Kidney (tissue), 14 donors: ENCODE results near the gene PLCB1. TPM values are rescaled to one million over a fixed set of nuclear protein-coding genes. Genes with fewer than 3 reads are reported as not detected.

Experiments
- DNase-seq, 5 donors: peaks; one replicate each; pipeline ENCODE4 v3.0.0-alpha.2; 2013 to 2020
- FAIRE-seq: peaks from 2 replicates; lab custom pipeline; 2012; peaks lifted over from hg19 to GRCh38; lab: Jason Lieb, UNC
- H3K27ac ChIP-seq, 2 donors: one replicate each; pipeline ENCODE4 v1.7.0; 2013; ENCODE audit warnings: low read depth in 2 of 2, low read length in 2 of 2, inconsistent platforms in 1 of 2
- H3K27me3 ChIP-seq: one replicate; pipeline ENCODE4 v1.7.1; 2013; ENCODE audit warnings: low read length, inconsistent platforms; ENCODE audit not compliant: control insufficient read depth, insufficient read depth
- H3K36me3 ChIP-seq, 3 donors: one replicate each; pipeline versions ENCODE4 v1.7.0 to v1.7.1; 2013; ENCODE audit warnings: low read length in 3 of 3, control low read depth in 1 of 3, inconsistent platforms in 1 of 3; ENCODE audit not compliant: insufficient read depth in 3 of 3, control insufficient read depth in 2 of 3
- H3K4me1 ChIP-seq, 3 donors: one replicate each; pipeline versions ENCODE4 v1.7.0 to v1.7.1; 2013; ENCODE audit warnings: low read length in 3 of 3, inconsistent platforms in 1 of 3, low read depth in 1 of 3; ENCODE audit not compliant: control insufficient read depth in 2 of 3, insufficient read depth in 2 of 3
- H3K4me3 ChIP-seq, 3 donors: one replicate each; pipeline versions ENCODE4 v1.7.0 to v1.8.1; 2013; ENCODE audit warnings: low read length in 3 of 3, control low read depth in 1 of 3, inconsistent platforms in 1 of 3
- H3K9ac ChIP-seq, 3 donors: one replicate each; pipeline versions ENCODE4 v1.7.0 to v1.7.1; 2013; ENCODE audit warnings: low read length in 3 of 3, control low read depth in 1 of 3, inconsistent platforms in 1 of 3
- H3K9me3 ChIP-seq, 3 donors: one replicate each; pipeline versions ENCODE4 v1.7.0 to v1.7.1; 2013; ENCODE audit warnings: low read length in 3 of 3, control low read depth in 1 of 3, inconsistent platforms in 1 of 3; ENCODE audit not compliant: control insufficient read depth in 2 of 3, insufficient read depth in 1 of 3
- intact Hi-C: fragments of 100-400 bp; cut with DNase I; formaldehyde crosslinking; loops from one replicate; pipeline ENCODE4 v1.11.1; 2022
- polyA plus RNA-seq: library from polyadenylated mRNA; stranded (reverse); fragments of 350-450 nt; fragmentation: Illumina TruSeq; extraction: RNeasy Lipid Tissue Mini Kit (QIAGEN cat#74804); gene quantifications from one replicate; pipeline ENCODE4 v1.2.3, GENCODE V29; 2014; ENCODE audit warnings: low read depth, low replicate concordance; ENCODE audit not compliant: insufficient read depth
- total RNA-seq: library from RNA; stranded (reverse); fragmentation: NEBNext Ultra II Directional; extraction: Animal tissue kit (Norgen Biotek cat#: 25700); gene quantifications from one replicate; pipeline ENCODE4 v1.2.1, GENCODE V29; 2021
- TF ChIP-seq, protein P1 (sequence below): IDR thresholded peaks from 3 replicates; pipeline ENCODE4 v1.5.1; 2012; ENCODE audit warnings: mild to moderate bottlenecking, moderate library complexity, borderline replicate concordance; ENCODE audit not compliant: insufficient read depth; ENCODE audit errors: extremely low read depth
- donor health status: control.
- donor health status: control.
- donor health status: control.
- donor health status: control.
- donor health status: control.
- donor health status: DM: yes; HTN: yes; CAD: no.
- donor health status: Normal renal cell carcinoma (clear cell type).

PLCB1 gene
- total and polyA plus RNA-seq, 2 donors from 2014 or later = 9.4 to 107 TPM

DNA sequence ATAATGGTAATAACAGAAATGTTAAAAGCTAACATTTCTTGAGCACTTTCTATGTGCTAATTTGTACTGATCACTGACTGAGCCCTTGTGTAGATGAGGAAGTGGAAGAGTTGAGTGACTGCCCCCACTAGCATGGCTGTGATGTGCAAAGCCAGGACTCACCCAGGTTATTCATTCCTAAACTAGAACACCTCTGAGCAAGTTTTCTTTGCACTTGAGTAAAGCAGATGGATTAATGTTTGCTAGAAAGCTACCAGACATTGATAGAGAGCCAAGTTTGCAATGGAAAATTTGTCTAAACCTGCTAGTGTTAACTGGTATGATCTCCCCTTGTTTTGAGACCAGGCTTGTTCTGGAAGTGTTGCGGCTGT, 469.5 kb downstream of the PLCB1 start:
- Histone ChIP-seq H3K4me3 (peak overlapping the region in 2 of 3 donors; percentile 15 to 42), H3K27me3 (no peaks in the 10 kb centered on the region), H3K9ac (peak overlapping the region in 1 of 3 donors; percentile 46), H3K36me3 (no peaks in the 10 kb centered on the region), H3K4me1 (peaks cover 0 to 11% (median 8%) of the 10 kb centered on the region in 3 donors), H3K27ac (peak overlapping the region; percentile 75 to 87), H3K9me3 (no peaks in the 10 kb centered on the region)
- FAIRE-seq (peak; percentile 95), DNase-seq (peak in 2 of 5 donors; percentile 36 to 66)
- TF ChIP-seq, protein P1, sequence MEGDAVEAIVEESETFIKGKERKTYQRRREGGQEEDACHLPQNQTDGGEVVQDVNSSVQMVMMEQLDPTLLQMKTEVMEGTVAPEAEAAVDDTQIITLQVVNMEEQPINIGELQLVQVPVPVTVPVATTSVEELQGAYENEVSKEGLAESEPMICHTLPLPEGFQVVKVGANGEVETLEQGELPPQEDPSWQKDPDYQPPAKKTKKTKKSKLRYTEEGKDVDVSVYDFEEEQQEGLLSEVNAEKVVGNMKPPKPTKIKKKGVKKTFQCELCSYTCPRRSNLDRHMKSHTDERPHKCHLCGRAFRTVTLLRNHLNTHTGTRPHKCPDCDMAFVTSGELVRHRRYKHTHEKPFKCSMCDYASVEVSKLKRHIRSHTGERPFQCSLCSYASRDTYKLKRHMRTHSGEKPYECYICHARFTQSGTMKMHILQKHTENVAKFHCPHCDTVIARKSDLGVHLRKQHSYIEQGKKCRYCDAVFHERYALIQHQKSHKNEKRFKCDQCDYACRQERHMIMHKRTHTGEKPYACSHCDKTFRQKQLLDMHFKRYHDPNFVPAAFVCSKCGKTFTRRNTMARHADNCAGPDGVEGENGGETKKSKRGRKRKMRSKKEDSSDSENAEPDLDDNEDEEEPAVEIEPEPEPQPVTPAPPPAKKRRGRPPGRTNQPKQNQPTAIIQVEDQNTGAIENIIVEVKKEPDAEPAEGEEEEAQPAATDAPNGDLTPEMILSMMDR = no peak
- intact Hi-C loops = no loop called here

DNA sequence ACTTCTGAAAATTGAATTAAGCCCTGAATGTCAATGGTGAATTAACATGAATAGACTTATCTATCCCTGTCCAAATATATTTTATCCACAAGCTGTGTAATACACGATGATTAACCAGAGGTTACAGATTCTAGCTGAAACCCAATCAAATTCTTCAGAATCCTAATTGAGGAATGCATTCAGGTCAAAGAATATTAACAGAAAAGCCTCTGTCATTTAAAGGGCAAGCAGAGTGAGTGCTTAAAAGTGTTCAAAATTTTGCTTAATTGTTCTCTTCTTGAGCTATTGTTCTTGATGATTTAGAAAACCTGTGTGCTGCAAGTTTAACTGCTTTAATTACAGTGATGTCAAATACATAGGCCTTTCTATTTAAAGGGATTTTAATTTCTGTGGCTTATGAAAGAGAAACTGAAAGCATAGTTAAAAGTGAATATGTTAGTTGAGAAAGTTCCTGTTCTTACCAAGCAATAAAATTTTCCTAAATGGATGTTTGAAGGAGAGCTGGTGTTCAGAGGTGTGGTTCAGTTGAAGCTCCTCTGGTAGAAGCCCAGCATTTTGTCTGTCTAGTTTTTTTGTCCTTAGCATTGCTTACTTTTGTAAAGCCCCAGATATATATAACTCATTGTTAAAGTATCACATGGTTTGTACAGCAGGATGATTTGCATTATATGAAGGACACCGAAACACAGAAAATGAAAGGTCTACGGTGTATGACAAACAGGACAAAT, 470.5 kb downstream of the PLCB1 start:
- Histone ChIP-seq H3K27me3 (no peaks in the 10 kb centered on the region), H3K9me3 (no peaks in the 10 kb centered on the region), H3K36me3 (no peaks in the 10 kb centered on the region), H3K4me3 (peak overlapping the region in 2 of 3 donors; percentile 31 to 42), H3K4me1 (peaks cover 0 to 11% (median 8%) of the 10 kb centered on the region in 3 donors), H3K27ac (peak overlapping the region; percentile 75 to 87), H3K9ac (peak overlapping the region in 1 of 3 donors; percentile 46)
- FAIRE-seq (peak; percentile 37), DNase-seq (peak in 2 of 5 donors; percentile 24 to 27)
- intact Hi-C loops = no loop called here
- TF ChIP-seq, protein P1 = no peak

DNA sequence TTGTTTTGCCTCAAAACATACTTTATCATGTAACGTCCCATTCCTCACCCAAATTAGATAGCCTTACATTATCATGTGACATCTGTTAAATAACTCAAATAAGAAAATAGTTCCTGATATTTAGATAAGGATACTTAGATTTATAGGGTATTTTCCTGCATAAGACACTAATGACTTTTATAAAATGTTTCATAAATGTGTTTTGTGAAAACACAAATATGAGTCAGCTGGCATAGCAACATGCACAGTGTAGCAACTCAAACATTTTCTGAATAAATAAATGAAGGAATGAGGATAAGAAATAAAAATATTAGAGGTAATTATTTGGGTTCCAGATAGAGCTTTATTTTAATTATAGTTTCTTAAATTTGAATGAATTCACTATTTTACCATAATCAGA, 476.4 kb downstream of the PLCB1 start:
- no peak overlapping the region for H3K9ac ChIP-seq
- peaks cover 0 to 4% (median under 1%) of the 10 kb centered on the region in 3 donors for H3K4me1 ChIP-seq
- no peaks in the 10 kb centered on the region for H3K27me3 ChIP-seq
- no peak overlapping the region for H3K27ac ChIP-seq
- H3K36me3 ChIP-seq = no peaks in the 10 kb centered on the region
- intact Hi-C loops = no loop called here
- FAIRE-seq = no peak
- H3K4me3 ChIP-seq = no peak overlapping the region
- TF ChIP-seq, protein P1 = no peak
- no peak for DNase-seq
- H3K9me3 ChIP-seq = no peaks in the 10 kb centered on the region

DNA sequence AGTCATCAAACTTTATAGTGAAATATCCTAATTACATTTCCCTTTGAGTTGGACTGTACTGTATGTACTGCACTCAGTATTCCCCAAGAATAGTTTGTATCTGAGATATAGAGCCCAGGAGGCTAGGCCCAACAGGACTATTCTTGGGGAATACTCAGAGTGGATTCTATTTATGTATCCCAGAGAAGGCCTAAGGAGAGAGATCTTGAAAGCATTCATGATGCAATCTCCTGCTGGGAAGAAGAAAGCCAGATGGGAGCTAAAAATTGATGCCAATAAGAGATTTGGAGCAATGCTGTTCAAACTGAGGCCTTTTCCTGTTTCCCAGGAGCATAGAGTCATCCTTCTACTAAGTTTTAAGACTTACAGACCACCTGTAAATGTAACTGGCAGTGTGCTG, 484.7 kb downstream of the PLCB1 start:
- no peak overlapping the region for H3K27ac ChIP-seq
- H3K27me3 ChIP-seq = no peaks in the 10 kb centered on the region
- no peaks in the 10 kb centered on the region for H3K36me3 ChIP-seq
- no peak overlapping the region for H3K9ac ChIP-seq
- no peak overlapping the region for H3K4me3 ChIP-seq
- no peaks in the 10 kb centered on the region for H3K9me3 ChIP-seq
- H3K4me1 ChIP-seq = no peaks in the 10 kb centered on the region
- TF ChIP-seq, protein P1 = no peak
- no peak for FAIRE-seq
- no peak for DNase-seq
- intact Hi-C loops = no loop called here
